Astrocyte (in vitro differentiated cells and primary cell): ENCODE data around the gene ZBTB11.

Source experiments
- CTCF ChIP-seq: IDR thresholded peaks from 2 replicates; pipeline ENCODE4 v1.5.1; 2011; ENCODE audit warnings: low read depth, mild to moderate bottlenecking, inconsistent platforms, low read length, moderate library complexity; ENCODE audit not compliant: insufficient read depth
- EZH2 ChIP-seq: IDR thresholded peaks from 2 replicates; pipeline ENCODE4 v1.6.1; 2012; ENCODE audit warnings: mild to moderate bottlenecking, low read length, inconsistent platforms; ENCODE audit not compliant: insufficient read depth

GRCh38 chr3:101625879-101626278 is 51.1 kb downstream of the ZBTB11 start:
- TF ChIP-seq CTCF (no peak), EZH2 (no peak)
